Prostate gland (tissue), 2 donors: ENCODE data around the gene FBXW10B.

Experiments used
- POLR2A ChIP-seq: fragments of 450-650 bp; IDR thresholded peaks from one replicate; pipeline ENCODE4 v1.6.1; 2016; ENCODE audit warnings: antibody characterized with exemption, mild to moderate bottlenecking
- TF ChIP-seq, protein P1 (sequence below), 4 experiments: fragments of 200-600 bp in 2 of 4; fragments of 450-650 bp in 2 of 4; sonication (generic) in 2 of 4; IDR thresholded peaks; 1 replicate in 3 of 4; 2 replicates in 1 of 4; pipeline ENCODE4 v1.5.1; 2016 to 2019; ENCODE audit warnings: antibody characterized with exemption in 4 of 4, mild to moderate bottlenecking in 2 of 4, moderate library complexity in 2 of 4

GRCh38 chr17:15663176-15663575 is 43.7 kb upstream of the FBXW10B start:
- TF ChIP-seq POLR2A: no peak
- TF ChIP-seq, protein P1, sequence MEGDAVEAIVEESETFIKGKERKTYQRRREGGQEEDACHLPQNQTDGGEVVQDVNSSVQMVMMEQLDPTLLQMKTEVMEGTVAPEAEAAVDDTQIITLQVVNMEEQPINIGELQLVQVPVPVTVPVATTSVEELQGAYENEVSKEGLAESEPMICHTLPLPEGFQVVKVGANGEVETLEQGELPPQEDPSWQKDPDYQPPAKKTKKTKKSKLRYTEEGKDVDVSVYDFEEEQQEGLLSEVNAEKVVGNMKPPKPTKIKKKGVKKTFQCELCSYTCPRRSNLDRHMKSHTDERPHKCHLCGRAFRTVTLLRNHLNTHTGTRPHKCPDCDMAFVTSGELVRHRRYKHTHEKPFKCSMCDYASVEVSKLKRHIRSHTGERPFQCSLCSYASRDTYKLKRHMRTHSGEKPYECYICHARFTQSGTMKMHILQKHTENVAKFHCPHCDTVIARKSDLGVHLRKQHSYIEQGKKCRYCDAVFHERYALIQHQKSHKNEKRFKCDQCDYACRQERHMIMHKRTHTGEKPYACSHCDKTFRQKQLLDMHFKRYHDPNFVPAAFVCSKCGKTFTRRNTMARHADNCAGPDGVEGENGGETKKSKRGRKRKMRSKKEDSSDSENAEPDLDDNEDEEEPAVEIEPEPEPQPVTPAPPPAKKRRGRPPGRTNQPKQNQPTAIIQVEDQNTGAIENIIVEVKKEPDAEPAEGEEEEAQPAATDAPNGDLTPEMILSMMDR (IDR thresholded peaks at IDR 0.05): no peak
